Endothelial cell of hepatic sinusoid (primary cell): ENCODE data around the gene LRIG2.
"Not testable (repeated sequence)": the region's sequence is repeated elsewhere in the genome, so short reads cannot be mapped to it uniquely, and the experiment has no call there.

ENCODE experiments used
- in situ Hi-C: cut with HindIII; loops from 2 replicates; pipeline ENCODE4 v1.10.0; 2017; ENCODE audit warnings: low sequenced_read_pairs

LRIG2 gene

GRCh38 chr1:113058941-113059706, 13.9 kb upstream of the LRIG2 start:
- in situ Hi-C loops, result loop anchor here (10.0 kb wide), 1 partner anchor 56 kb away; no protein-coding TSS in a partner anchor

- in situ Hi-C loops, result not testable (repeated sequence)
Measured at GRCh38 chr1:113063456-113063855, 9.5 kb upstream of the LRIG2 start.

- in situ Hi-C loops, result no loop called here
Measured at GRCh38 chr1:113072141-113072756, 749 bp upstream of the LRIG2 start.

- in situ Hi-C loops, result no loop called here
Measured at GRCh38 chr1:113073479-113073950, 517 bp downstream of the LRIG2 start.

- in situ Hi-C loops, result no loop called here
Measured at GRCh38 chr1:113074237-113074636, 1.2 kb downstream of the LRIG2 start.

GRCh38 chr1:113077978-113078377, 5.0 kb downstream of the LRIG2 start:
- in situ Hi-C loops, result not testable (repeated sequence)

GRCh38 chr1:113086541-113086940, 13.5 kb downstream of the LRIG2 start:
- in situ Hi-C loops, result no loop called here

- in situ Hi-C loops, result no loop called here
Measured at GRCh38 chr1:113088972-113089371, 16.0 kb downstream of the LRIG2 start.

GRCh38 chr1:113090051-113090450, 17.1 kb downstream of the LRIG2 start:
- in situ Hi-C loops, result no loop called here

GRCh38 chr1:113091988-113092594, 19.1 kb downstream of the LRIG2 start:
- in situ Hi-C loops, result no loop called here

GRCh38 chr1:113094506-113094905, 21.5 kb downstream of the LRIG2 start:
- in situ Hi-C loops, result no loop called here

- in situ Hi-C loops, result no loop called here
Measured at GRCh38 chr1:113095790-113096455, 22.9 kb downstream of the LRIG2 start.

- in situ Hi-C loops, result no loop called here
Measured at GRCh38 chr1:113096493-113096892, 23.5 kb downstream of the LRIG2 start.

GRCh38 chr1:113101588-113101987, 28.6 kb downstream of the LRIG2 start:
- in situ Hi-C loops, result no loop called here

- in situ Hi-C loops, result no loop called here
Measured at GRCh38 chr1:113103048-113103447, 30.1 kb downstream of the LRIG2 start.

- in situ Hi-C loops, result no loop called here
Measured at GRCh38 chr1:113103977-113104376, 31.0 kb downstream of the LRIG2 start.

- in situ Hi-C loops, result no loop called here
Measured at GRCh38 chr1:113106910-113107309, 33.9 kb downstream of the LRIG2 start.

- in situ Hi-C loops, result loop anchor here (10.0 kb wide), 1 partner anchor 55 kb away; no protein-coding TSS in a partner anchor
Measured at GRCh38 chr1:113109908-113110554, 37.0 kb downstream of the LRIG2 start.

GRCh38 chr1:113118266-113118665, 45.3 kb downstream of the LRIG2 start:
- in situ Hi-C loops, result loop anchor here (10.0 kb wide), 1 partner anchor 63 kb away; no protein-coding TSS in a partner anchor

- in situ Hi-C loops, result no loop called here
Measured at GRCh38 chr1:113123737-113124136, 50.7 kb downstream of the LRIG2 start.

GRCh38 chr1:113124366-113124765, 51.4 kb downstream of the LRIG2 start:
- in situ Hi-C loops, result no loop called here
